Islet precursor cell (in vitro differentiated cells): Measurements from ENCODE around the gene NXNL2.
A peak's percentile ranks its signal among the peaks of the same experiment; 100 is the strongest.

Experiments
- DNase-seq: peaks from one replicate; pipeline ENCODE4 v3.0.0-alpha.2; 2018

Gene NXNL2

DNA sequence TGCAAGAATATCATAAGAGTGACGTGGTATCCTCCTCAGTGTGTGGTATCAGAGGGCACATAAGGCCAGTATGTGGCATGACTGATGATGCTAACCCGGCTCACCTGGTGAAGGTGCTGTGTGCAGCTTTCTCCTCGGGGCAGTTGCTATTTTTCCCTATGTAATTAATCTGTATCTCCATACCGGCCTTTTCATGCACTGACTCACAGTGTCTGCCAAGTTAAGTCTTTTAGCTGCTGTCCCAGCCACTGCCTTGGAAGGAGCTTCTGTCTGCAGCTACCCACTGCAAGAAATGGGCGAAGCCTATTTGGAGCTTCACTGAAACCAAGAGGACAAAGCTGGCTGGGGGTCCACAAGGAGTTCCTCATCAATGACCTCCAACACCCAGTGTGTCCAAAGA lies 46.0 kb downstream of the NXNL2 start:
- no peak for DNase-seq

DNA sequence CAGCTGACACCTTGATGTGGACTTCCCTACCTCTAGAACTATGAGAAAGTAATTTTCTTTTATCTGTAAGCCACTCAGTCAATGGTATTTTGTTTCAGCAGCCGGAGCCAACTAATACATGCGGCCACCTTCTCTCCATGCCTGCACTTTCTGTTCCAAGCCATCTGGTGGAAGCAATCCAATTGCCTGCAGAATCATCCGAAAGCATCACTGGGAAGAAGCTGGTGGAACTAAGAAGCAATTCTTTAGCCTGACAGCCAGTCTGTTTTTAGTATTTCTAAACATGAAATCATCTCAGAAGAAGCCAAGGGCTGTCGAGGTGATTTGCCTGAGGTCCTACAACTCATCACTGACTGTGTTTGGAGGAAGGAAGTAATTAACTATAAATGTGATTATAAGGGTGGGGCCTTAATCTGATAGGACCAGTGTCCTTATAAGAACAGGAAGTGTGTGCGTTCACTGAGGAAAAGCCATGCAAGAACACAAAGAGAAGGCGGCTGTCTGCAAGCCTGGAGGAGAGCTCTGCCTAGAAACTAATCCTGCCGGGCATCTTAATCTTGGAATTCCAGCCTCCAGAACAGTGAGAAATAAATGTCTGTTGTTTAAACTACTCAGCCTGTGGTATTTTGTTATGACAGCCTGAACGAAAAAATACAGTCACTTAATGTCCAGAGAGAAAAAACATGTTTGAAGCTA lies 49.1 kb downstream of the NXNL2 start:
- DNase-seq: no peak

DNA sequence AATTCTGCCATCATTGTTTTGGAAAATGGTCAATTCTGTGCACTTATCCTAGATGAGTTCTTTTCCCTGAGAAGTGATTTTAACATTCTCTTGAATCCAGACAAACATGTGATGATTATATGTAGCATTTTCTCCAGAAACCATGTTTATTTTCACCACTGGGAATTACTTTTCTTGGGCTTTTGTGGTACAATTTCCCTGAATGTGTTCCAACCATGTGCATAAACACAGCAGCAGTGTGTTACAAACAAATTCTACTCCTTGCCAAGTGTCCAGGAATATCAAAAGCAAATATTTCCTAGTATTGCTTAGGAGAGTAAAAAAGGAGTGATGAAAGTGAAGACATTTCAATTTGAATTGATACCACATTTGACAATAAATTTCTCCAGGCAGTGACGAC lies 50.4 kb downstream of the NXNL2 start:
- no peak for DNase-seq

DNA sequence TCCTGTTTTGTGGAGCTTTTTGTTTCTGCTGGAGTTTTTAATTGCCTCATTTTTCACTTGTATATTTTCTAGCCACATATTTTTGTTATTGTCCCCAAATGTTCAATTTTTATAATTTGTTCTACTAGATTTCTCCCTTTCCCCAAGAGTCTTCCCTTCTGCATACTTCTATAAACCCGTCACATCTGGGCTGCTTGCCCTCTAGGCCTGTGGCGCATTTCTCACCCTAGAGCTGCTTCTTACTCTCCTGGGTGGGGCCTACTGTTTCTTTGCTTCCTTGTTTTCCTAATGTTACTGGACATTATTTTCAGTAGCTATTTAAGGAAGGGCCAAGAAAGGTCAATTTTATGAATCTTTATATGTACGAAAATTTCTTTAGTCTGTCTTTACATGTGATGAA lies 51.5 kb downstream of the NXNL2 start:
- no peak for DNase-seq

DNA sequence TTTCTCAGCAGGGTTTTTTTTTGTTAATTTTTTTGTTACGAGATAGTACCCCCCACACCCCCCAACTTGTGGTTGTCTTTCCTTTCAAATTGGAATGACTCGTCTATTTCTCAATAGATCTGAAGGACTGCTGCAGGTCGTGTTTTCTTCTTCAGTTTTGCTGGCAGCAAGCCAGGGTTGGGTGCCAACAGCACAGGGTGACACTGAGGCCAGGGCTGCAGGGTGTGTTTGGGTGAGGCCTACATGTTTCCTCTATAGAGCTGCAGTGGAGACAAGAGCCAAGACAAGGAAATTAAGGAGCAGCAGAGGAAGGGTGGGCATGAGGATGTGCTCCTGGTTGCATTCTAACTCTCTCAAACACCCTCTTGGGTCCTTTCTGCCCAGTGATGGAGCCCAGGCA lies 52.2 kb downstream of the NXNL2 start:
- DNase-seq: no peak

DNA sequence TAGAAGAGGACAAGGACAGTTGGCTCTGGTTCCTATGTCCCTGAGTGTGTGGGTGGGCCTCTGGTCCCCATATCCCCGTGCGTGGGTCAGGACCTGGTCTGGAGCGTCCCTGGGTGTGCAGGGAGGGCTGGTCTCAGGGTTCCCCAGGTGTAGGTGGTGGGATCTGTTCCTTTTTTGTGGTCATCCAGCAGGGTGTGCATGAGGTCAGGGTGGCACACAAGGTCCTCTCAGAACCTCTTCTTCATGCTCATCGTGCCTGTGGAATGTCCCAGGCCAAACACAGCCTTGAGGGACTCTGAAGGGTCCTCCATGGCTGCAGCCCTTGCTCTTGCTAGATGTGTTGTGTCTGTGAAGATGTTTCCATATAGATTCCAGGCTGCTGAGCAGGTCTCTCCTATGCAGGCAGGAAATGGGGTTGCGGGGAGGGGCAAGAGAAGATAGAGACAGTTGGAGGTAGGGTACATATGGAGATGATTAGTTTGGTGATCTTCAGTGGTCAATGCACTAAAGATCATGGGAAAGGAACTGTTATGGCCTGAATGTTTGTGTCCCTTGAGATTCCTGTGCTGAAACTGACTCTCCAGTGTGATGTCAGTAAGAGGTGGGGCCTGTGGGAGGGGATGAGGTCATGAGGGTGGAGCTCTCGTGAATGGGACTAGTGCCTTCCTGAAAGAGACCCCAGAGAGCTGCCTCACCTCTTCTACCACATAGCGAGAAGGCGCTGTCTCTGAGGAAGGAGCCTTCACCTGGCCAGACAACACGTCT lies 53.1 kb downstream of the NXNL2 start:
- no peak for DNase-seq

DNA sequence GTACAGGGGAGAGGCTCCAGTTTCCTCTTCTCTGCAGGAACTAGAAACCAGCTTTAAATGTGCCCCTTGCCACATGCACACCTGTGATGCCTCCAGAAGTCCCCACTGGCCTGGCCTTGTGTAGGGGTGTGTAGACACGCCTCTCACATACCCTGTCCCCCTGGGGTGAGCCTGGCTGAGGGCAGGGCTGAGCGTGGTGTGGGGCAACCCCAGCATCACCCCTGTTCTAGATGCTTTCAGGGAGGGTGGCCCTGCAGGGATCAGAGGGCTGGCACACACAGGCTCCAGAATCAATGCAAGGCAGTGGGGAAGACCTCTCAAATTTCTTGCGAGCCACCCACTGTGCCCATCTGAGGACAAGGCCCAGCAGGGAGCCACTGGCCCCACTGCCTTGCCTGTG lies 54.7 kb downstream of the NXNL2 start:
- no peak for DNase-seq

DNA sequence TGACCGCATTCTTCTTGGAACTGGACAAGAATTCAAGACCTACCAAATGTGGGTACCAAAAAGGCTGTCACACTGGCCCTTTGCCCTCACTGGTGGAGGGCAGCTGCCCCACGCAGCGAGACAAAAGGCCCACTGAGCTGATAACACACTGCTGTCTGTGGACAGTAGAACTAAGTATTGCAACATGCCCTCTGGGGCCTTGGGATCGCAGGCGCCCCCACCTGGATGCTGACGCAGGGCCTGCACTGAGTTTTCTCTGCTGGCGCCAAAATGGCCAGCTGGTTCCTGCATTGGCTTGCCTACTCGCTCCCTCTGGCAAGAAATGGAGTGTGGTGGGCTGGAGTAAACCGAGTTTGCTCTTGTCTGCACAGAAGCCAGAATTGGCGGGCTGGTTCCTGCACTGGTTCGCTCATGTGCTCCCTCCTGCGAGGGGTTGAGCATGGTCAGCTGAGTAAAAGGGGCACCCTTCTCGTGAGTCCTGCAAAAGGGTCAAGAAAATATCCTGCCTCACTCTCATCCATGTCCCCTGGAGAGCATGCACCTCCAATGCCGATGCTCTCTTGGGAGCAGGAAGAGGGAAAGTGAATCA lies 55.7 kb downstream of the NXNL2 start:
- peak; percentile 65 for DNase-seq

DNA sequence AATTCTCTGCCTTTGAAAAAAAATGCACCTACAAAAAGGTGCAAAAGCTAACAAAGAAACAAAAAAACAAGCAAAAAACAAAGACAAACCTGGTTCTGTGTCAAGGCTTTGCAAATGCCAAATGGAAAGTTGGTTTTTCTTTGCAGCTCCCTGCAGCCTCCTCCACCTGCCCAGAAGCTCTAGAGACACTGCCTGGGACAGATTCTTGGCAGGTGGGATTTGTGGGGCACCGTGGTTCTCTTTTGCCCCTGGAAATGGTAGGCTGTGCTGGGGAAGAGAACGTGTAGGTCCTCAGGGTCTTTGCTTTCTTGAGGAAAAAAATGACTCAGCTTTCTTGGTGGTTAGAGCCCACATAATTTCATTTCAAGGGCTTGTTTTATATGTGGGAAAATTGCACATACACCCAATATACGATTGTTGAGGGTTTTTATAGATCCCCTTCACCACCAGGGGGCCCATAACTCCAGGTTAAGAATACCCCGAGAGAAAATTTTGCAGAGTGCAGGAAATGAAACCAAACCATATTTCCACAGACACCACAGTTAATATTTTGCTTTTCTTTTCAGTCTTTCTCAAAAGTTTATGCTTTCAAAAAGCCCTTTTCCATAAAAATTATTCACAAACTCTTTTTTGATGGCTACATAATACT lies 58.7 kb downstream of the NXNL2 start:
- DNase-seq: no peak
